HCT116 (cell line): ENCODE measurements around the gene ZNF436. TPM values are rescaled to one million over a fixed set of nuclear protein-coding genes. Genes with fewer than 3 reads are reported as not detected.

Source experiments
- ATAC-seq: fragments of 200-7000 bp; cut with Tn5 transposase; 2 replicates; pipeline ENCODE4 v1.9.1; 2020; ENCODE audit warnings: mild to moderate bottlenecking, moderate library complexity
- BruUV-seq: library from RNA; stranded (reverse); fragments of 400-500 nt; replicated peaks from 2 replicates; lab custom pipeline; 2021; lab: Mats Ljungman, UMichigan
- CTCF ChIA-PET: fragments of 300-600 bp; sonication (Branson Sonifier 250); formaldehyde crosslinking; loops from one replicate; lab custom pipeline; 2021; ENCODE audit warnings: antibody characterized with exemption; lab: Charles Lee
- POLR2A ChIA-PET: fragments of 300-600, 350-600 bp; sonication (Branson Sonifier 250); formaldehyde crosslinking; loops from one replicate; lab custom pipeline; 2021; ENCODE audit warnings: antibody characterized with exemption; lab: Charles Lee
- RAD21 ChIA-PET, 2 experiments: fragments of 300-600 bp; sonication (Branson Sonifier 250); formaldehyde crosslinking; loops; one replicate each; lab custom pipeline; 2023; ENCODE audit warnings: low total read pairs in 2 of 2; ENCODE audit not compliant: uncharacterized antibody in 2 of 2, unreplicated experiment in 2 of 2, low non-redundant PET in 1 of 2; lab: Charles Lee
- DNase-seq: peaks from one replicate; pipeline ENCODE4 v3.0.0-alpha.2; 2010; ENCODE audit warnings: low read depth, low spot score
- H2AFZ ChIP-seq: fragments of 200-600 bp; shearing (Covaris generic), sonication (generic); 2 replicates; pipeline ENCODE4 v1.6.1; 2017; ENCODE audit warnings: low read depth, mixed run types, mixed read lengths, antibody characterized with exemption, low read length; ENCODE audit not compliant: poor library complexity, severe bottlenecking
- H3K27ac ChIP-seq: 2 replicates; pipeline ENCODE4 v1.5.1; 2012; ENCODE audit warnings: low read depth, low read length
- H3K27me3 ChIP-seq: fragments of 200-600 bp; sonication (generic); 2 replicates; pipeline ENCODE4 v1.6.1; 2016; ENCODE audit warnings: mixed run types, low read length, mixed read lengths; ENCODE audit not compliant: insufficient read depth
- H3K36me3 ChIP-seq, 2 experiments: fragments of 200-500 bp in 1 of 2; fragments of 200-600 bp in 1 of 2; sonication (Bioruptor generic) in 1 of 2; sonication (generic) in 1 of 2; 2 replicates each; pipeline versions ENCODE4 v1.5.1 to v1.6.1; 2014 to 2016; ENCODE audit warnings: low read length in 2 of 2, inconsistent platforms in 1 of 2, mixed read lengths in 1 of 2, mixed run types in 1 of 2; ENCODE audit not compliant: insufficient read depth in 2 of 2, control insufficient read depth in 1 of 2
- H3K4me1 ChIP-seq, 2 experiments: fragments of 200-600 bp in 1 of 2; sonication (generic) in 1 of 2; 2 replicates each; pipeline versions ENCODE4 v1.5.1 to v1.6.1; 2012 to 2017; ENCODE audit warnings: low read length in 2 of 2, inconsistent platforms in 1 of 2, mild to moderate bottlenecking in 1 of 2, mixed read lengths in 1 of 2, mixed run types in 1 of 2, moderate library complexity in 1 of 2; ENCODE audit not compliant: insufficient read depth in 2 of 2, control insufficient read depth in 1 of 2
- H3K4me2 ChIP-seq: fragments of 200-600 bp; sonication (generic); 2 replicates; pipeline ENCODE4 v1.6.1; 2017; ENCODE audit warnings: mixed run types, low read length, mixed read lengths
- H3K4me3 ChIP-seq, 2 experiments: fragments of 200-600 bp in 1 of 2; sonication (generic) in 1 of 2; replicated peaks in 1 of 2; 2 replicates each; pipeline ENCODE4 v1.5.1; 2011 to 2016; ENCODE audit warnings: low read length in 2 of 2, control low read depth in 1 of 2, low read depth in 1 of 2, mild to moderate bottlenecking in 1 of 2, mixed read lengths in 1 of 2, mixed run types in 1 of 2
- H3K79me2 ChIP-seq: fragments of 200-600 bp; sonication (generic); 2 replicates; pipeline ENCODE4 v1.6.1; 2017; ENCODE audit warnings: mild to moderate bottlenecking, mixed run types, low read length, moderate library complexity, mixed read lengths; ENCODE audit not compliant: insufficient read depth
- H3K9ac ChIP-seq: fragments of 200-600 bp; sonication (generic); 2 replicates; pipeline ENCODE4 v1.6.1; 2016; ENCODE audit warnings: low read length, mixed read lengths
- H3K9me2 ChIP-seq: fragments of 200-600 bp; sonication (generic), shearing (Covaris generic); 2 replicates; pipeline ENCODE4 v1.6.1; 2017; ENCODE audit warnings: mixed run types, mild to moderate bottlenecking, moderate library complexity; ENCODE audit not compliant: insufficient read depth
- H3K9me3 ChIP-seq, 2 experiments: fragments of 200-500 bp in 1 of 2; fragments of 200-600 bp in 1 of 2; sonication (Bioruptor generic) in 1 of 2; sonication (generic) in 1 of 2; 2 replicates each; pipeline ENCODE4 v1.6.1; 2014 to 2017; ENCODE audit warnings: low read length in 2 of 2, mixed read lengths in 2 of 2, inconsistent platforms in 1 of 2, low read depth in 1 of 2, mild to moderate bottlenecking in 1 of 2, mixed run types in 1 of 2, moderate library complexity in 1 of 2; ENCODE audit not compliant: control insufficient read depth in 1 of 2, insufficient read depth in 1 of 2
- H4K20me1 ChIP-seq: fragments of 200-600 bp; sonication (generic), shearing (Covaris generic); 2 replicates; pipeline ENCODE4 v1.6.1; 2017; ENCODE audit warnings: mixed run types, mild to moderate bottlenecking, moderate library complexity; ENCODE audit not compliant: insufficient read depth
- CBX3 ChIP-seq: IDR thresholded peaks from 2 replicates; pipeline ENCODE4 v1.6.1; 2012; ENCODE audit warnings: low read depth
- CEBPB ChIP-seq: IDR thresholded peaks from 2 replicates; pipeline ENCODE4 v1.6.1; 2012; ENCODE audit warnings: low read depth
- EGR1 ChIP-seq: IDR thresholded peaks from 2 replicates; pipeline ENCODE4 v1.6.1; 2012; ENCODE audit warnings: low read depth
- ELF1 ChIP-seq: IDR thresholded peaks from 2 replicates; pipeline ENCODE4 v1.6.1; 2012; ENCODE audit warnings: low read depth, borderline replicate concordance
- EZH2 ChIP-seq: fragments of 200-600 bp; sonication (generic); IDR thresholded peaks from 2 replicates; pipeline ENCODE4 v1.6.1; 2017; ENCODE audit warnings: antibody characterized with exemption, mixed run types
- EZH2phosphoT487 ChIP-seq: fragments of 200-600 bp; IDR thresholded peaks from 2 replicates; pipeline ENCODE4 v1.6.1; 2018; ENCODE audit warnings: antibody characterized with exemption, borderline replicate concordance
- JUND ChIP-seq: IDR thresholded peaks from 2 replicates; pipeline ENCODE4 v1.6.1; 2012
- MAX ChIP-seq: IDR thresholded peaks from 2 replicates; pipeline ENCODE4 v1.6.1; 2012
- POLR2A ChIP-seq: IDR thresholded peaks from 2 replicates; pipeline ENCODE4 v1.7.0; 2011; ENCODE audit warnings: borderline replicate concordance; ENCODE audit not compliant: insufficient read depth, insufficient read length; ENCODE audit errors: extremely low read depth
- SIN3A ChIP-seq: IDR thresholded peaks from 2 replicates; pipeline ENCODE4 v1.6.1; 2012; ENCODE audit warnings: low read depth
- SP1 ChIP-seq: IDR thresholded peaks from 2 replicates; pipeline ENCODE4 v1.6.1; 2012; ENCODE audit warnings: low read depth
- SRF ChIP-seq: IDR thresholded peaks from 2 replicates; pipeline ENCODE4 v1.6.1; 2012; ENCODE audit warnings: low read depth
- TCF7L2 ChIP-seq: IDR thresholded peaks from 2 replicates; pipeline ENCODE4 v1.7.0; 2011; ENCODE audit warnings: borderline replicate concordance, inconsistent platforms; ENCODE audit not compliant: insufficient read depth, insufficient read length; ENCODE audit errors: extremely low read depth
- YY1 ChIP-seq: IDR thresholded peaks from 2 replicates; pipeline ENCODE4 v1.6.1; 2011; ENCODE audit warnings: low read length, low read depth, moderate library complexity, mild to moderate bottlenecking; ENCODE audit not compliant: insufficient replicate concordance; ENCODE audit errors: extremely low read depth
- ZFX ChIP-seq: fragments of 450-650 bp; IDR thresholded peaks from 2 replicates; pipeline ENCODE4 v1.6.1; 2017
- ZNF274 ChIP-seq: fragments of 200-500 bp; sonication (Bioruptor generic); IDR thresholded peaks from 2 replicates; pipeline ENCODE4 v1.6.1; 2014; ENCODE audit warnings: mild to moderate bottlenecking, low read depth, low read length, inconsistent platforms
- intact Hi-C: fragments of 100-400 bp; cut with micrococcal nuclease; formaldehyde crosslinking; loops from 2 replicates; pipeline ENCODE4 v1.10.0; 2022
- total RNA-seq: library from RNA; stranded (reverse); gene quantifications from one replicate; pipeline ENCODE4 v1.2.1, GENCODE V29; 2021; ENCODE audit not compliant: unreplicated experiment
- TF ChIP-seq, protein P1 (sequence below): IDR thresholded peaks from 2 replicates; pipeline ENCODE4 v1.6.1; 2012; ENCODE audit warnings: low read depth
- TF ChIP-seq, protein P2 (sequence below), 3 experiments: fragments of 200-600 bp in 1 of 3; sonication (generic) in 1 of 3; IDR thresholded peaks in 2 of 3; conservative IDR thresholded peaks in 1 of 3; 2 replicates each; pipeline ENCODE4 v1.5.1; 2012 to 2017; ENCODE audit warnings: low read depth in 2 of 3, low read length in 2 of 3, antibody characterized with exemption in 1 of 3, borderline replicate concordance in 1 of 3, control low read depth in 1 of 3, mild to moderate bottlenecking in 1 of 3, mixed read lengths in 1 of 3, mixed run types in 1 of 3, moderate library complexity in 1 of 3; ENCODE audit not compliant: insufficient read depth in 1 of 3

The ZNF436 gene
- total RNA-seq, 1 experiment from 2014 or later: 8.1 TPM

DNA sequence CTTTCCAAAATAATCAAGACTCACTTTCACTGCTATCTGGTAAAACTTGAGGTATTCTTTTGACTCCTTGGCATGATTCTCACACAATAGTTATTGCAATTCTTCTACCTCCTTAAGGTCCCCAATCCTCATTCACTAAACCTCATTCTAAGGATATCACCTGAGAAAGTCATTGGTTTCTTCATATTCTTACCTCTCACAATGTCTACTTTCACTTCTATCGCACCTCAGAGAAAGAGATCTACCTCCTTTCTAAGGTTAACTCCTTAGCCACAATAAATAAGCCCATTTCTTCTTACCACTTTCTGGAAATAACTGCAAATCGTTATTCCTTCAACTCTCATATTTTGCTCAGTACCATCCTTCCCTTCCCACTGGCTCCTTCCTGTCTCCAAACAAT lies 44.2 kb downstream of the ZNF436 start:
- ATAC-seq (no peak), DNase-seq (no peak)
- RAD21 ChIA-PET: no interaction called here
- Histone ChIP-seq H3K36me3 (peaks cover 43 to 61% of the 10 kb centered on the region in 2 experiments), H3K9ac (no peak overlapping the region), H3K4me2 (no peak overlapping the region), H3K27me3 (no peaks in the 10 kb centered on the region), H4K20me1 (peaks cover 36% of the 10 kb centered on the region), H3K27ac (no peak overlapping the region), H3K9me2 (no peaks in the 10 kb centered on the region), H3K79me2 (peaks cover 98% of the 10 kb centered on the region), H2AFZ (no peak overlapping the region), H3K4me3 (no peak overlapping the region), H3K4me1 (peaks cover 3 to 20% of the 10 kb centered on the region in 2 experiments; a peak in 3 of 4 replicates), H3K9me3 (no peaks in the 10 kb centered on the region)
- CTCF ChIA-PET: no interaction called here
- no peak for TF ChIP-seq CBX3
- TF ChIP-seq, protein P1, sequence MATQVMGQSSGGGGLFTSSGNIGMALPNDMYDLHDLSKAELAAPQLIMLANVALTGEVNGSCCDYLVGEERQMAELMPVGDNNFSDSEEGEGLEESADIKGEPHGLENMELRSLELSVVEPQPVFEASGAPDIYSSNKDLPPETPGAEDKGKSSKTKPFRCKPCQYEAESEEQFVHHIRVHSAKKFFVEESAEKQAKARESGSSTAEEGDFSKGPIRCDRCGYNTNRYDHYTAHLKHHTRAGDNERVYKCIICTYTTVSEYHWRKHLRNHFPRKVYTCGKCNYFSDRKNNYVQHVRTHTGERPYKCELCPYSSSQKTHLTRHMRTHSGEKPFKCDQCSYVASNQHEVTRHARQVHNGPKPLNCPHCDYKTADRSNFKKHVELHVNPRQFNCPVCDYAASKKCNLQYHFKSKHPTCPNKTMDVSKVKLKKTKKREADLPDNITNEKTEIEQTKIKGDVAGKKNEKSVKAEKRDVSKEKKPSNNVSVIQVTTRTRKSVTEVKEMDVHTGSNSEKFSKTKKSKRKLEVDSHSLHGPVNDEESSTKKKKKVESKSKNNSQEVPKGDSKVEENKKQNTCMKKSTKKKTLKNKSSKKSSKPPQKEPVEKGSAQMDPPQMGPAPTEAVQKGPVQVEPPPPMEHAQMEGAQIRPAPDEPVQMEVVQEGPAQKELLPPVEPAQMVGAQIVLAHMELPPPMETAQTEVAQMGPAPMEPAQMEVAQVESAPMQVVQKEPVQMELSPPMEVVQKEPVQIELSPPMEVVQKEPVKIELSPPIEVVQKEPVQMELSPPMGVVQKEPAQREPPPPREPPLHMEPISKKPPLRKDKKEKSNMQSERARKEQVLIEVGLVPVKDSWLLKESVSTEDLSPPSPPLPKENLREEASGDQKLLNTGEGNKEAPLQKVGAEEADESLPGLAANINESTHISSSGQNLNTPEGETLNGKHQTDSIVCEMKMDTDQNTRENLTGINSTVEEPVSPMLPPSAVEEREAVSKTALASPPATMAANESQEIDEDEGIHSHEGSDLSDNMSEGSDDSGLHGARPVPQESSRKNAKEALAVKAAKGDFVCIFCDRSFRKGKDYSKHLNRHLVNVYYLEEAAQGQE: no peak
- no peak for TF ChIP-seq TCF7L2
- TF ChIP-seq SIN3A: no peak
- no peak for TF ChIP-seq YY1
- no peak for TF ChIP-seq JUND
- no peak for TF ChIP-seq EGR1
- no peak for TF ChIP-seq ELF1
- no peak for TF ChIP-seq MAX
- TF ChIP-seq ZNF274: no peak
- TF ChIP-seq SP1: no peak
- TF ChIP-seq ZFX: no peak
- no peak for TF ChIP-seq EZH2phosphoT487
- no peak for TF ChIP-seq SRF
- no peak for TF ChIP-seq CEBPB
- no peak for TF ChIP-seq POLR2A
- TF ChIP-seq, protein P2, sequence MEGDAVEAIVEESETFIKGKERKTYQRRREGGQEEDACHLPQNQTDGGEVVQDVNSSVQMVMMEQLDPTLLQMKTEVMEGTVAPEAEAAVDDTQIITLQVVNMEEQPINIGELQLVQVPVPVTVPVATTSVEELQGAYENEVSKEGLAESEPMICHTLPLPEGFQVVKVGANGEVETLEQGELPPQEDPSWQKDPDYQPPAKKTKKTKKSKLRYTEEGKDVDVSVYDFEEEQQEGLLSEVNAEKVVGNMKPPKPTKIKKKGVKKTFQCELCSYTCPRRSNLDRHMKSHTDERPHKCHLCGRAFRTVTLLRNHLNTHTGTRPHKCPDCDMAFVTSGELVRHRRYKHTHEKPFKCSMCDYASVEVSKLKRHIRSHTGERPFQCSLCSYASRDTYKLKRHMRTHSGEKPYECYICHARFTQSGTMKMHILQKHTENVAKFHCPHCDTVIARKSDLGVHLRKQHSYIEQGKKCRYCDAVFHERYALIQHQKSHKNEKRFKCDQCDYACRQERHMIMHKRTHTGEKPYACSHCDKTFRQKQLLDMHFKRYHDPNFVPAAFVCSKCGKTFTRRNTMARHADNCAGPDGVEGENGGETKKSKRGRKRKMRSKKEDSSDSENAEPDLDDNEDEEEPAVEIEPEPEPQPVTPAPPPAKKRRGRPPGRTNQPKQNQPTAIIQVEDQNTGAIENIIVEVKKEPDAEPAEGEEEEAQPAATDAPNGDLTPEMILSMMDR (IDR thresholded peaks at IDR 0.05 in 2 of 3, conservative IDR thresholded peaks at IDR 0.05 in 1 of 3; ENCODE audit: borderline replicate concordance in 1 of 3, insufficient read depth in 1 of 3, low read depth in 2 of 3, low read length in 2 of 3): no peak
- TF ChIP-seq EZH2: no peak
- intact Hi-C loops: no loop called here
- POLR2A ChIA-PET: no interaction called here
- no TSS peak for BruUV-seq
